SH-SY5Y (cell line): ENCODE measurements around the gene DOCK3.

Experiments
- GATA2 ChIP-seq: IDR thresholded peaks from 2 replicates; pipeline ENCODE4 v1.6.1; 2011; ENCODE audit warnings: mild to moderate bottlenecking, low read depth, low read length
- GATA3 ChIP-seq: IDR thresholded peaks from 2 replicates; pipeline ENCODE4 v1.6.1; 2011; ENCODE audit warnings: low read depth, mild to moderate bottlenecking, low read length, moderate library complexity

GRCh38 chr3:51362476-51362875, 687.7 kb downstream of the DOCK3 start:
- TF ChIP-seq GATA2 (no peak), GATA3 (no peak)
